Measurements from ENCODE around the gene KCNT2. TPM values are rescaled to one million over a fixed set of nuclear protein-coding genes. Genes with fewer than 3 reads are reported as not detected.

The KCNT2 gene
- total RNA-seq, 4 donors from 2014 or later, result 1.6 to 20.9 (median 8.9) TPM

DNA sequence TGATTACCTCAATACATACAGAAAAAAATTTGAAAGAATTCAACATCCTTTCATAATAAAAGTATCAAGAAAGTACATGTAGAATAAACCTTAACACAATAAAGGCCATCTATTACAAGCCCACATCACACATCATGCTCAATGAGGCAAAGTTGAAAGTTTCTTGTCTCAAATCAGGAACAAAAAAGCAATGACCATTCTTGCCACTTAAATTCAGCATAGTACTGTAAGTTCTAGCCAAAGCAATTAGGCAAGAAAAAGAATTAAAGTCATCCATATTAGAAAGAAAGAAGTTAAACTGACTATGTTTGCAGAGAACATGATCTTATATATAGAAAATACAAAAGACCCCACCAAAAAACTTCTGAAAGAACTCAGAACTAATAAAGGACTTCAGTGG lies 44.5 kb downstream of the KCNT2 start:
- no peak for ATAC-seq (ENCODE audit: low FRiP score)
- TF ChIP-seq, protein P1, sequence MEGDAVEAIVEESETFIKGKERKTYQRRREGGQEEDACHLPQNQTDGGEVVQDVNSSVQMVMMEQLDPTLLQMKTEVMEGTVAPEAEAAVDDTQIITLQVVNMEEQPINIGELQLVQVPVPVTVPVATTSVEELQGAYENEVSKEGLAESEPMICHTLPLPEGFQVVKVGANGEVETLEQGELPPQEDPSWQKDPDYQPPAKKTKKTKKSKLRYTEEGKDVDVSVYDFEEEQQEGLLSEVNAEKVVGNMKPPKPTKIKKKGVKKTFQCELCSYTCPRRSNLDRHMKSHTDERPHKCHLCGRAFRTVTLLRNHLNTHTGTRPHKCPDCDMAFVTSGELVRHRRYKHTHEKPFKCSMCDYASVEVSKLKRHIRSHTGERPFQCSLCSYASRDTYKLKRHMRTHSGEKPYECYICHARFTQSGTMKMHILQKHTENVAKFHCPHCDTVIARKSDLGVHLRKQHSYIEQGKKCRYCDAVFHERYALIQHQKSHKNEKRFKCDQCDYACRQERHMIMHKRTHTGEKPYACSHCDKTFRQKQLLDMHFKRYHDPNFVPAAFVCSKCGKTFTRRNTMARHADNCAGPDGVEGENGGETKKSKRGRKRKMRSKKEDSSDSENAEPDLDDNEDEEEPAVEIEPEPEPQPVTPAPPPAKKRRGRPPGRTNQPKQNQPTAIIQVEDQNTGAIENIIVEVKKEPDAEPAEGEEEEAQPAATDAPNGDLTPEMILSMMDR (IDR thresholded peaks at IDR 0.05), result no peak
- DNase-seq (ENCODE audit: low spot score), result no peak

DNA sequence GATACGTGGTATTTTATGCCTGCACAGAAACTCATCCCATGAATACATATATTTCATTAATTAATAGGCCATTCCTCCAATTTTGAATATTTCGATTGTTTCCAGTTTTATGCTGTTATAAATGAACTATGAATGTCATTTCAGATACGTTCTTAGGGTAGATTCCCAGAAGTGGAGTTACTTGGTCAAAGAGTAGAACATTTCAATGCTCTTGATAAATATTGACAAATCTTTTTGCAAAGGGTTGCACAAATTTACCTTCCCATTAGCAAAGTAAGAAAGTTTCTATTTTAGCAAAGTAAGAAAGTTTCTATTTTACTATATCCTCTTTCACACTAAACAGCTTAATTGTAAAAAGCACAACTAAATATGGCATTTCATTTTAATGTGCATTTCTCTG lies 48.9 kb downstream of the KCNT2 start:
- TF ChIP-seq, protein P1 (IDR thresholded peaks at IDR 0.05), result no peak
- ATAC-seq (ENCODE audit: low FRiP score) (no peak), DNase-seq (ENCODE audit: low spot score) (no peak)

GRCh38 chr1:196558411-196558810 lies 49.8 kb downstream of the KCNT2 start:
- ATAC-seq (ENCODE audit: low FRiP score) (peak; percentile 88), DNase-seq (ENCODE audit: low spot score) (no peak)
- TF ChIP-seq, protein P1 (IDR thresholded peaks at IDR 0.05), result no peak

DNA sequence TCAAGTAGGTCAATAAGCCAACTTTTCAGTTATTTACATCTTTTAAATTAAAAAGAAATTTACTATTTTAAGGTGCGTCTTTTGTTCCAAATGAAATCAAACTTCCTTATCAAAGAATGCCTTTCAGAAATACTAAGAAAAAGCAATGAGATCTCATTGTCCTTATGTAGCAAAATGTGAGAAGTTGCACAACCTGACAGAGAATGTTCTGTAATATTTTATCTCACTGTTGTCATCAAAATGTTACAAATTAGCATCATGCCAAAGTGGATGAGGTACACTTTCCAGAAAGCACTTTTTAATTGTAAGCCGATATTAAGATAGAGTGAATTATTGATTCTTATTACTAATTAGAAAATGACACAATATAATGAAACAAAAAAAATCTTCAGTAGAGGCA lies 50.4 kb downstream of the KCNT2 start:
- no peak for ATAC-seq (ENCODE audit: low FRiP score)
- TF ChIP-seq, protein P1 (IDR thresholded peaks at IDR 0.05), result no peak
- DNase-seq (ENCODE audit: low spot score), result no peak

GRCh38 chr1:196550731-196551130 lies 57.5 kb downstream of the KCNT2 start:
- DNase-seq (ENCODE audit: low spot score), result no peak
- TF ChIP-seq, protein P1 (IDR thresholded peaks at IDR 0.05), result no peak
- ATAC-seq (ENCODE audit: low FRiP score), result no peak

- TF ChIP-seq, protein P1 (IDR thresholded peaks at IDR 0.05), result no peak
- DNase-seq (ENCODE audit: low spot score) (no peak), ATAC-seq (ENCODE audit: low FRiP score) (no peak)
Measured at GRCh38 chr1:196546272-196547111, 61.7 kb downstream of the KCNT2 start.

DNA sequence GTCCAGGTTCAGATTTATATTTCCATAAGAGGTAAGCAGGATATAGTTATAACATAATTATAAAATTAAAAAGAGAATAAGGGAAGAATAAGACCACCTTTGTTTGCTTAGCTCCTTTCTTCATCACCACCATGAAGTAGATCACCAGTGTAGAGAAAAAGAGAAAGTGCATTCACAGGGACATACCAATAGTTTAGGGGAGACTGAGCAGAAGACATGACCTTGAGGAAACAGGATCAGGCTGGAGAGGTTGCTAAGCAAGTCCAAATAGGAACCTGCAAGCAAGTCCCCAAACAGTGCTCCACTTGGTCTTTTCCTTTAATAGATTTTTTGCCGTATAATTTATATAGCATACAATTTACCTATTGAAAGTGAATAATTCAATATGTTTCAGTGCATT lies 63.0 kb downstream of the KCNT2 start:
- ATAC-seq (ENCODE audit: low FRiP score), result no peak
- DNase-seq (ENCODE audit: low spot score), result no peak
- TF ChIP-seq, protein P1 (IDR thresholded peaks at IDR 0.05), result no peak
